Stimulated activated naive CD4-positive, alpha-beta T cell (primary cell): ENCODE measurements around the gene FUCA2.
"Not testable (repeated sequence)": the region's sequence is repeated elsewhere in the genome, so short reads cannot be mapped to it uniquely, and the experiment has no call there.

ENCODE experiments used
- DNase-seq, 6 experiments: peaks; one replicate each; lab custom pipeline; 2025; lab: John Stamatoyannopoulos, UW

Gene FUCA2

GRCh38 chr6:143536461-143536865 lies 24.9 kb upstream of the FUCA2 start:
- DNase-seq: peak in 4 of 6 experiments; percentile 18 to 52 (median 34)

- DNase-seq: no peak
Observed at GRCh38 chr6:143535189-143535614, 23.7 kb upstream of the FUCA2 start.

DNA sequence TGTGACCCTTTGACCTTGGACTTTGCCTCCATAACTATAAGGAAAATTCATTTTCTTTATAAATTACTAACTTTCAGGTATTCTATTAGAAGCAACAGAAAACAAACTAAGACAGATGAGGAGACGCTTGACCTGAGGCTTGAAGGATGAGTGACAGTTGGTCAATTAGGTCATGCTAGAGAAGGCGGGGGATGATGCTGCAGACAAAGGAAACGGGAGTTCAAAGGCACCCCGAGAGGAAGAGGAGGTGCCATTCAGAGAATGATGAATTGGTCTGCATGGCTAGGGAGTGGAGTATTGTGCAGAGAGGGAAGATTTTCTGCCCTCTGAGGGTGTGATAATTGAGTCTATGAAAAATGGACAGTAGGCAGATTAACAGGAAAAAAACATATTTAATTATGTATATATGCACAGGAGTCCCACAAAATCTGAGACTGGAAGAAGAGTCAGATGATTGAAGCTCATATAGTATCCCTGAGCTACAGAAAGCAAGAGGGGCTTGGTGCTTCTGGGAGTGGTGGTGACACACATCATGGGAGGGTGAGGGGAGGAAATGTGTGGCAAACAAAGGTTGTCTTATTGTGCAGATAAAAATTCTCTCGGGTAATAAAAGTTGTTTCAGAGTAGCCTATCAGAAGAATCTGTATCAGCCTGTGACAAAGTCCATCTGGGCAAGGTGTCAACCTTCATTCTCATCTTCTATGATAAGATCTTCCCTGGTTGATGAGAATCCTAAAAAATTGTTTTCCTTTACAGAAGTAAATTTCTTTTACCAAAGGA lies 20.4 kb upstream of the FUCA2 start:
- DNase-seq: no peak

- no peak for DNase-seq
Observed at GRCh38 chr6:143529095-143529494, 17.6 kb upstream of the FUCA2 start.

- peak in 2 of 6 experiments; percentile 11 to 15 for DNase-seq
Observed at GRCh38 chr6:143528164-143528811, 16.8 kb upstream of the FUCA2 start.

DNA sequence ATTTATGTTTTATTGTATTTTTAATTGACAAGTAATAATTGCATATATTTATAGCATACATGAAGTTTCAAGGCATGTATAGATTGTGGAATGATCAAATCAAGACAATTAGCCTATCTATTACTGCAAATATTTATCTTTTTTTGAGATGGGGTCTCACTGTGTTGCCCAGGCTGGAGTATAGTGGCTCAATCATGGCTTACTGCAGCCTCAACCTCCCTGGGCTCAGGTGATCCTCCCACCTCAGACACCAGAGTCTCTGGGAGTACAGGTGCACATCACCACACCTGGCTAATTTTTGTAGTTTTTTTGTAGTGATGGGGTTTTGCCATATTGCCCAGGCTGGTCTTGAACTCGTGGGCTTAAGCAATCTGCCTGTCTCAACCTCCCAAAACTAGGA lies 16.2 kb upstream of the FUCA2 start:
- no peak for DNase-seq

GRCh38 chr6:143525356-143525755 lies 13.8 kb upstream of the FUCA2 start:
- DNase-seq: no peak

GRCh38 chr6:143522039-143522600 lies 10.6 kb upstream of the FUCA2 start:
- DNase-seq: no peak

- DNase-seq: no peak
Observed at GRCh38 chr6:143517447-143517773, 5.9 kb upstream of the FUCA2 start.

DNA sequence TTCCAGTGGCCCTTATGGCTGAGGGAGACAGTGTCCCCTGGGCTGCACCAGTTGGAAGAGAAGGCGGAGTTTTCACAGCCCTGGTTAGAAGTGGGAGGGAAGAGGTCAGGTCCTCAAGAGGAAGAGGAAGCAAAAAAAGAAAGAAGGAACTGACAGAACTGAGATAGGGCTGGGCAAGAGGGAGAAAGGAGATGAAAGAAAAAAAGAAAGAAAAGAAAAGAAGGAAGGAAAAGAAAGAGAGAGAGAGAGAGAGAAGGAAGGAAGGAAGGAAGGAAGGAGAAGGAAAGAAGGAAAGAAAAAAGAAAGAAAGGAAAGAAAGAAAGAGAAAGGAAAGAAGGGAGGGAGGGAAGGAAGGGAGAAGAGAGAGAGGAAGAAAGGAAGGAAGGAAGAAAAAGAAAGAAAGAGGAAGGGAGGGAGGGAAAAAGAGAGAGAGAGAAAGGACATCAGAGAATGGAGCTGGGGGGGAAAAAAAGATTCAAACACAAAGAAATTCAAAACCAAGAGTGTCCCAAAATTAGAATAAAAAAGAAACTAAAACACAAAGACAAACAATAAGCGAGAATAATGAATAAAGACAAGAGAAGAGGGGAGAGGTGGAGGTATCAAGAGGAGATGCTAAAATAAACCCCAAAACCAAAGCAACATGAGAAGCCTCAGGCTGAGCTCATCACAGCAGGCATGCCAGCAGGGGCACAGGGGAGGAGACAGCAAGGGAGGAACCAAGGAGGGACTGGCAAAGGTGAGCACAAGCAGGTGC lies 5.3 kb upstream of the FUCA2 start:
- no peak for DNase-seq

- DNase-seq: no peak
Observed at GRCh38 chr6:143515766-143516355, 4.3 kb upstream of the FUCA2 start.

DNA sequence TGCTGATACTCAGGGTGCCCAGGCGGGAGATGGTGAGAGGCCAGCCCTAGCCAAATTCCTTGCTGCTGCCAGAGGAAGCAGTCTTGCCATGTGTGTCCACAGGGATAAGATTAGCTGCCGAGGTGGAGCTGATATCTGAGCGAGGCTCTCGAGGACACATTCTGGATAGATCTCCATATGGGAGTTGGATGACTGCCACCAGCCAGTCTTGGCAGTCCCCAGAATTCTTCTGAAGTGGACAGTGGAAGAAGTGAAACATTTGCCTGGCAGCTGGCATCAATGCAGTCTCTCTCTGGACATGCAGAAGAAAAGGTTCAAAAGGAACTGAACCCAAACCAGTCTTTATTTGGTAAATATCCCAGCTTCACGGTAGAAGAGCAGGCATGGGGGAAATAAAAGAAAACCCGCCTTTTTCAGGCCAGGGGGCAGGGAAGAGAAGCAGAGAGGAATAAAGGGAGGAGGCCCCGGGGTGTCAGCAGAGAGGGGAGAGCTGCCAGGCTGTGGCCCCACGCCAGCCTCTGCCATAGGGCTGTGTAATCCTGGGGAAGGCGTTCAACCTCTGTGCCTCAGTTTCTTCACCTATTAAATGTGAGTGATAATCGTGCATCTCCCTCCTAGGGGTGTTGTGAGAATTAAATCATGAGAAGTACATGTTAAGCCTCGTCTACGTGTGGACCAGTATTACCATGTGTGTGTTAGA lies 3.7 kb upstream of the FUCA2 start:
- DNase-seq: no peak

DNA sequence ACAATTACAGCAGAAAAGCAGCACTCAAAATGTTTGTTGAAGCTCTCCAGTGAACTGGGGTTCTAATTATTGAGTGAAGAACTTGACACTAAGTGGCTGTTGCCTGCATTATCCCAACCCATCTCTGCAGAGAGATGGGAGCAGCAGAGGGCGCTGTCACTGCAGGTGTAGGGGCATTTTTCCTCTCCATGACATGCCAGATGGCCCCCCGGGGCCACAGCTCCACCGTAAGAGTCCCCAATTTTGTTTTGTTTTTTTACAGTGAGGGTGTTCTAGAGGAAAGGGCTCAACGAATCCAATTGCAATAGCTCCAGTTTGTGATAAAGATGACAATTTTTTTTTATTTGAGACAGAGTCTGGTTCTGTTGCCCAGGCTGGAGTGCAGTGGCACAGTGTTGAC lies 1.9 kb upstream of the FUCA2 start:
- peak in 1 of 6 experiments; percentile 4 for DNase-seq

GRCh38 chr6:143510326-143510725 lies 1.2 kb downstream of the FUCA2 start:
- DNase-seq: not testable (repeated sequence)

DNA sequence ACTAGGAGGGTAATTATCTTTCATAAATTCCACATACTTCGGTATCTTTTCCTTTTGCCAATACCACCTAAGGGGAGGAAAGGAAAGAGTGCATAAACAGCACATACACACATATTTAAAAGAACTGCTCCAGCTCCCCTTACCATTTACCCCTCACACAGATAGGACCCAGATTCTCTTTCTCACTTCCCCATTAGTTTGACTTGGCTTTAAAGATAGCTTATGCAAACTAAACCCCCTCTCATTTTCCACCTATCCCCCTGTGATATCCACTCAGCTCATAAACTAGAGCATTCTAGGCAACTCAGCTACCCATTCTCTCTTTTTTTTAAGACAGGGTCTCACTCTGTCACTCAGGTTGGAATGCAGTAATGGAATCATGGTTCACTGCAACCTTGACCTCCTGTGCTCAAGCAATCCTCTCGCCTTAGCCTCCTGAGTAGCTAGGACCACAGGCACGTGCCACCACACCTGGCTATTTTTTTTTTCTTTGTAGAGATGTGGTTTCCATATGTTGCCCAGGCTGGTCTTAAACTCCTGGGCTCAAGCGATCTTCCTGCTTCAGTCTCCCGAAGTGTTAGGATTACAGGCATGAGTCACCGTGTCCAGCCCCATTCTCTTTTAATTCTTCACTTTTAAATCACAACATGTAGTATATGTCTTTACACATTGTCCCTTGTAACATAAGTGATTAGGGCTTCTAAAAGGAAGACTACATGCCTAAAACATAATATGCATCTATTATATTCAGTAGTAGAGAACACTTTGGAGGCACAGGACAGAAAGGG lies 4.0 kb downstream of the FUCA2 start:
- DNase-seq: no peak

- DNase-seq: no peak
Observed at GRCh38 chr6:143506620-143507019, 4.9 kb downstream of the FUCA2 start.

- DNase-seq: no peak
Observed at GRCh38 chr6:143506199-143506598, 5.3 kb downstream of the FUCA2 start.

- DNase-seq: no peak
Observed at GRCh38 chr6:143505537-143505936, 6.0 kb downstream of the FUCA2 start.

DNA sequence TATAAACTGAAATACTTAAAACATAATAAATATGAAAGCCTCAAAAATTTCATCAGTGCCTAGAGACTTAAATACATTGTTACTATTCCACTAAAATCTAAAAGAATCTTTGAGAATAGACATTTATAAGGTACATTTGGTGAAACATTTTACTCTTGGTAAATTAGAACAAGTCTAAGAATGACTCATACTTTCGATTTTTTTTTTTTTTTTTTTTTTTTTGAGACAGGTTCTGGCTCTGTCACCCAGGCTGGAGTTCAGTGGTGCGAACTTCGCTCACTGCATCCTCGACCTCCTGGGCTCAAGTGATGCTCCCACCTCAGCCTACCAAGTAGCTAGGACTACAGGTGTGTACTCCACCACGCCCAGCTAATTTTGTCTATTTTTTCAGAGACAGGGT lies 6.4 kb downstream of the FUCA2 start:
- no peak for DNase-seq

- no peak for DNase-seq
Observed at GRCh38 chr6:143504369-143504768, 7.2 kb downstream of the FUCA2 start.

GRCh38 chr6:143501851-143502250 lies 9.7 kb downstream of the FUCA2 start:
- no peak for DNase-seq
